ENCODE data around the gene ITGAV. TPM values are rescaled to one million over a fixed set of nuclear protein-coding genes. Genes with fewer than 3 reads are reported as not detected.

Gene ITGAV
- total RNA-seq, 4 donors from 2014 or later, result 69.8 to 84.7 (median 78.8) TPM

DNA sequence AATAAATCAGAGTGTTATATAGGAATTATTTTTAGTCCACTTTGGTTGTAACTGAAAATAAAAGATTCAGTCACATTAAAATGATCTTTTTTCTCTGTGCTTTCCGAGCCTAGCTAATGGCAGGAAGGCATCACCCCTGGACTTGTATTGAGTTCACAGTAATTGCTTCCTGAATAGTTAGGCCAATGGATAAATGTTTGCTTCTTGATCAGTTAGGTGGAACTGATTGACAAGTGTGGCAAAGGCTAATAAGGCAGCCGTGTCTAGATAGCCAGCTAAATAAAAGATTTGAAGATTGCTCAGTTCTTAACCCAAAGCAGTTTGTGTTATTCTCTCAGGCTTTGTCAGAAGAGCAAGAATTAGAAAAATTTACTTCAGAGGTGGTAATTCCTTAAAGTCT, 124.8 kb downstream of the ITGAV start:
- DNase-seq (ENCODE audit: low spot score in 2 of 2), result no peak
- TF ChIP-seq, protein P1, sequence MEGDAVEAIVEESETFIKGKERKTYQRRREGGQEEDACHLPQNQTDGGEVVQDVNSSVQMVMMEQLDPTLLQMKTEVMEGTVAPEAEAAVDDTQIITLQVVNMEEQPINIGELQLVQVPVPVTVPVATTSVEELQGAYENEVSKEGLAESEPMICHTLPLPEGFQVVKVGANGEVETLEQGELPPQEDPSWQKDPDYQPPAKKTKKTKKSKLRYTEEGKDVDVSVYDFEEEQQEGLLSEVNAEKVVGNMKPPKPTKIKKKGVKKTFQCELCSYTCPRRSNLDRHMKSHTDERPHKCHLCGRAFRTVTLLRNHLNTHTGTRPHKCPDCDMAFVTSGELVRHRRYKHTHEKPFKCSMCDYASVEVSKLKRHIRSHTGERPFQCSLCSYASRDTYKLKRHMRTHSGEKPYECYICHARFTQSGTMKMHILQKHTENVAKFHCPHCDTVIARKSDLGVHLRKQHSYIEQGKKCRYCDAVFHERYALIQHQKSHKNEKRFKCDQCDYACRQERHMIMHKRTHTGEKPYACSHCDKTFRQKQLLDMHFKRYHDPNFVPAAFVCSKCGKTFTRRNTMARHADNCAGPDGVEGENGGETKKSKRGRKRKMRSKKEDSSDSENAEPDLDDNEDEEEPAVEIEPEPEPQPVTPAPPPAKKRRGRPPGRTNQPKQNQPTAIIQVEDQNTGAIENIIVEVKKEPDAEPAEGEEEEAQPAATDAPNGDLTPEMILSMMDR (IDR thresholded peaks at IDR 0.05), result no peak
- TF ChIP-seq POLR2A (IDR thresholded peaks at IDR 0.05), result no peak
- WGBS, 2 donors, result 80 to 89% methylated on average over 2 of the region's 2 CpGs
- intact Hi-C loops (cut with DNase I; ENCODE audit: low total_unique reads), result no loop called here
- H3K4me3 ChIP-seq (ENCODE audit: low read depth, poor library complexity, severe bottlenecking), result no peak overlapping the region

DNA sequence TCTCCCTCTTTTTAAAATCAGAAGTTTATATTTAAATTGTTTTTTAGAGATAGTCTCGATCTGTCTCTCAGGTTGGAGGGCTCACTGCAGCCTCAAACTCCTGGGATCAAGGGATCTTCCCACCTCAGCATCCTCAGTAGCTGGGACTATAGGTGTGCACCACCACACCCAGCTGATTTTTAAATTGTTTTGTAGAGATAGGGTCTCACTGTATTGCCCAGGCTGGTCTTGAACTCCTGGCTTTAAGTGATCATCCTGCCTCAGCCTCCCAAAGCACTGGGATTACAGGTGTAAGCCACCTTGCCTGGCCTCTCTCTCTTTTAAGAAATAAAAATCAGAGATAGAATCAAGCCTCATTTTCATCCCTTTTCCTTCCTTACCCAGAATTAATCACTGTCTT, 126.1 kb downstream of the ITGAV start:
- intact Hi-C loops (cut with DNase I; ENCODE audit: low total_unique reads), result no loop called here
- H3K4me3 ChIP-seq (ENCODE audit: low read depth, poor library complexity, severe bottlenecking), result no peak overlapping the region
- 89 to 96% methylated on average over 1 of the region's 1 CpG for WGBS, 2 donors
- no peak for DNase-seq (ENCODE audit: low spot score in 2 of 2)
- no peak for TF ChIP-seq POLR2A (IDR thresholded peaks at IDR 0.05)
- TF ChIP-seq, protein P1 (IDR thresholded peaks at IDR 0.05), result no peak

GRCh38 chr2:186716899-186717298, 127.0 kb downstream of the ITGAV start:
- intact Hi-C loops (cut with DNase I; ENCODE audit: low total_unique reads), result no loop called here
- TF ChIP-seq, protein P1 (IDR thresholded peaks at IDR 0.05), result no peak
- TF ChIP-seq POLR2A (IDR thresholded peaks at IDR 0.05), result no peak
- H3K4me3 ChIP-seq (ENCODE audit: low read depth, poor library complexity, severe bottlenecking), result no peak overlapping the region
- DNase-seq (ENCODE audit: low spot score in 2 of 2), result no peak
- 70 to 73% methylated on average over 2 of the region's 2 CpGs for WGBS, 2 donors

- intact Hi-C loops (cut with DNase I; ENCODE audit: low total_unique reads), result no loop called here
- no peak overlapping the region for H3K4me3 ChIP-seq (ENCODE audit: low read depth, poor library complexity, severe bottlenecking)
- TF ChIP-seq, protein P1 (IDR thresholded peaks at IDR 0.05), result no peak
- no peak for DNase-seq (ENCODE audit: low spot score in 2 of 2)
- WGBS, 2 donors, result 67 to 75% methylated on average over 3 of the region's 3 CpGs
Measured at GRCh38 chr2:186717320-186718007, 127.6 kb downstream of the ITGAV start.

GRCh38 chr2:186718122-186718521, 128.3 kb downstream of the ITGAV start:
- no peak overlapping the region for H3K4me3 ChIP-seq (ENCODE audit: low read depth, poor library complexity, severe bottlenecking)
- intact Hi-C loops (cut with DNase I; ENCODE audit: low total_unique reads), result no loop called here
- no peak for DNase-seq (ENCODE audit: low spot score in 2 of 2)
- 97 to 98% methylated on average over 3 of the region's 3 CpGs for WGBS, 2 donors
- TF ChIP-seq, protein P1 (IDR thresholded peaks at IDR 0.05), result no peak

DNA sequence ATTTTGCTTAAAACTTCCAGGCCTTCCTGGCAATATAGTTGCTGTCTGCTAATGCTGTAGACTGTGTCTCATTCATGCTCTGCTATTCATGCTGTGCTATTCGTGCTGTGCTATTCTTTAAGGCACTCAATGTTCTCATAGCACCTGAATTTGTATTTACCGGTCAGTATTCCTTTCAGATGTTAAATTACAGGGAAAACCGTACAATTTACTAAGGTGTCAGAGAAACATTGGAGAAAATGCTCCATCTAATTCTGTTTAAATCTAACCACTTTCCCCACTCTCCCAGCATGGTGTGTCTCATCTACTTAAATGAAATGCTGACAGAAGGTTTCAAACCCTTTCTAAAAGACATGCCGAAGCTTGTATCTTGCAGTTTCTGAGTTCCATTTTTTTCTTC, 129.0 kb downstream of the ITGAV start:
- 57 to 63% methylated on average over 4 of the region's 4 CpGs for WGBS, 2 donors
- no peak for TF ChIP-seq POLR2A (IDR thresholded peaks at IDR 0.05)
- TF ChIP-seq, protein P1 (IDR thresholded peaks at IDR 0.05), result no peak
- H3K4me3 ChIP-seq (ENCODE audit: low read depth, poor library complexity, severe bottlenecking), result no peak overlapping the region
- intact Hi-C loops (cut with DNase I; ENCODE audit: low total_unique reads), result no loop called here
- no peak for DNase-seq (ENCODE audit: low spot score in 2 of 2)

All from lower leg skin (tissue), 4 donors.